ENCODE results near the gene AP2A2.

GRCh38 chr11:972523-973211, 47.0 kb downstream of the AP2A2 start:
- TF ChIP-seq POLR2AphosphoS5 (IDR thresholded peaks at IDR 0.05; ENCODE audit: borderline replicate concordance, low read depth, low read length) (no peak), EZH2 (IDR thresholded peaks at IDR 0.05) (no peak), FOXP2 (optimal IDR thresholded peaks at IDR 0.05; ENCODE audit: control extremely low read depth, extremely low read length, insufficient read depth) (no peak)

Data from SK-N-MC (cell line).